Measurements from ENCODE around the gene GAGE10. TPM values are rescaled to one million over a fixed set of nuclear protein-coding genes. Genes with fewer than 3 reads are reported as not detected.

Gene GAGE10
- total and polyA plus RNA-seq, 2 donors (not counting 1 experiment from before 2014, with no cell fraction given) = not detected

DNA sequence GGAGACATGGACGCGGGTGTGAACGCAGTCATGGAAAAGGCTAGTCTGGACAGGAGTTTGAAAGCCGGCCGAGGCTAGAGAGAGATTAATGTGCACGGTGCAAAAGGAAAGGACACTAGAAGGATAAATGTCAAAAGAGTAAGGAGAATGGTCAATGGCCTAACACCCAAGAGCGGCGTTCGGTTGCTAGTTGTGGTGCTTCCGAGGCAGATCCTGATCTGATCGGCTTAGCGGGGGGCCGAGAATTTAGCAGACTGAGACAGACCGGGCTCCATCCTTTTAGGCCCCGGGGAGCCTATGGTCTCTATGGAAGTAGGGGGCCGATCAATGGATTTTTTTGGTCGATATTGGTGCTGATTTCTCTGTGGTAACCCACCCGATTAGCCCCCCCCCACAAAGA, 6.9 kb downstream of the GAGE10 start:
- Histone ChIP-seq H3K4me1 (ENCODE audit: control insufficient read depth in 2 of 2, insufficient read depth in 2 of 2, low read length in 2 of 2) (peaks cover 11 to 20% of the 10 kb centered on the region in 2 donors), H3K9ac (ENCODE audit: low read length) (no peak overlapping the region), H2AFZ (ENCODE audit: insufficient read depth, low read depth, low read length, poor library complexity, severe bottlenecking) (peak overlapping the region; percentile 90), H3K4me2 (replicated peaks; ENCODE audit: low read depth, low read length, poor library complexity, severe bottlenecking) (no peak overlapping the region), H3K79me2 (ENCODE audit: control insufficient read depth, insufficient read depth, low read length) (no peaks in the 10 kb centered on the region), H3K9me3 (ENCODE audit: control extremely low read depth in 1 of 3, control insufficient read depth in 2 of 3, insufficient read depth in 1 of 3, low read length in 2 of 3) (peaks cover 0 to 5% (median 0%) of the 10 kb centered on the region in 3 donors), H3K27ac (ENCODE audit: low read length in 2 of 2) (no peak overlapping the region), H4K20me1 (ENCODE audit: control insufficient read depth, insufficient read depth, low read length, poor library complexity, severe bottlenecking) (no peaks in the 10 kb centered on the region), H3K36me3 (replicated peaks in 1 of 2; ENCODE audit: control extremely low read depth in 1 of 2, control insufficient read depth in 1 of 2, extremely low read depth in 1 of 2, insufficient read depth in 2 of 2, low read length in 1 of 2) (no peaks in the 10 kb centered on the region), H3K27me3 (replicated peaks in 1 of 4; ENCODE audit: control extremely low read depth in 1 of 4, control insufficient read depth in 3 of 4, insufficient read depth in 4 of 4, low read length in 3 of 4) (no peaks in the 10 kb centered on the region), H3K4me3 (ENCODE audit: control extremely low read depth in 1 of 5, extremely low read depth in 1 of 5, insufficient read depth in 1 of 5, low read depth in 2 of 5, low read length in 4 of 5) (no peak overlapping the region)
- ChIA-PET POLR2A (no interaction called here), CTCF (interaction anchor here (0.5 kb wide), 1 partner anchor 15 kb away, joined by 3 read pairs; no protein-coding TSS in a partner anchor)
- Mint-ChIP-seq H3K4me1 (peaks cover 19% of the 10 kb centered on the region), H3K4me3 (no peak overlapping the region), H3K9me3 (ENCODE audit: insufficient read depth) (no peaks in the 10 kb centered on the region), H3K27ac (peak overlapping the region; percentile 93), H3K27me3 (no peaks in the 10 kb centered on the region)
- WGBS (ENCODE audit: insufficient coverage) = 98% methylated on average over 7 of the region's 18 CpGs
- intact Hi-C loops (cut with micrococcal nuclease) = no loop called here
- ATAC-seq (ENCODE audit: low read depth) (no peak), DNase-seq (no peak)
- TF ChIP-seq EZH2 (IDR thresholded peaks at IDR 0.05; ENCODE audit: borderline replicate concordance, insufficient read depth, low read depth, low read length, poor library complexity, severe bottlenecking) = no peak
- TF ChIP-seq, protein P1, sequence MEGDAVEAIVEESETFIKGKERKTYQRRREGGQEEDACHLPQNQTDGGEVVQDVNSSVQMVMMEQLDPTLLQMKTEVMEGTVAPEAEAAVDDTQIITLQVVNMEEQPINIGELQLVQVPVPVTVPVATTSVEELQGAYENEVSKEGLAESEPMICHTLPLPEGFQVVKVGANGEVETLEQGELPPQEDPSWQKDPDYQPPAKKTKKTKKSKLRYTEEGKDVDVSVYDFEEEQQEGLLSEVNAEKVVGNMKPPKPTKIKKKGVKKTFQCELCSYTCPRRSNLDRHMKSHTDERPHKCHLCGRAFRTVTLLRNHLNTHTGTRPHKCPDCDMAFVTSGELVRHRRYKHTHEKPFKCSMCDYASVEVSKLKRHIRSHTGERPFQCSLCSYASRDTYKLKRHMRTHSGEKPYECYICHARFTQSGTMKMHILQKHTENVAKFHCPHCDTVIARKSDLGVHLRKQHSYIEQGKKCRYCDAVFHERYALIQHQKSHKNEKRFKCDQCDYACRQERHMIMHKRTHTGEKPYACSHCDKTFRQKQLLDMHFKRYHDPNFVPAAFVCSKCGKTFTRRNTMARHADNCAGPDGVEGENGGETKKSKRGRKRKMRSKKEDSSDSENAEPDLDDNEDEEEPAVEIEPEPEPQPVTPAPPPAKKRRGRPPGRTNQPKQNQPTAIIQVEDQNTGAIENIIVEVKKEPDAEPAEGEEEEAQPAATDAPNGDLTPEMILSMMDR (IDR thresholded peaks at IDR 0.05) = no peak

GRCh38 chrX:49312176-49312575, 8.7 kb downstream of the GAGE10 start:
- H3K9me3 ChIP-seq (ENCODE audit: control extremely low read depth in 1 of 3, control insufficient read depth in 2 of 3, insufficient read depth in 1 of 3, low read length in 2 of 3) = peaks cover 0 to 5% (median 0%) of the 10 kb centered on the region in 3 donors
- H3K27ac ChIP-seq (ENCODE audit: low read length in 2 of 2) = no peak overlapping the region
- Mint-ChIP-seq H3K4me3 (no peak overlapping the region), H3K4me1 (peaks cover 19% of the 10 kb centered on the region), H3K27me3 (no peaks in the 10 kb centered on the region), H3K9me3 (ENCODE audit: insufficient read depth) (no peaks in the 10 kb centered on the region), H3K27ac (no peak overlapping the region)
- CTCF ChIA-PET = no interaction called here
- H3K79me2 ChIP-seq (ENCODE audit: control insufficient read depth, insufficient read depth, low read length) = no peaks in the 10 kb centered on the region
- no peaks in the 10 kb centered on the region for H3K27me3 ChIP-seq (replicated peaks in 1 of 4; ENCODE audit: control extremely low read depth in 1 of 4, control insufficient read depth in 3 of 4, insufficient read depth in 4 of 4, low read length in 3 of 4)
- no peak overlapping the region for H3K4me3 ChIP-seq (ENCODE audit: control extremely low read depth in 1 of 5, extremely low read depth in 1 of 5, insufficient read depth in 1 of 5, low read depth in 2 of 5, low read length in 4 of 5)
- WGBS (ENCODE audit: insufficient coverage) = 100% methylated on average over 1 of the region's 2 CpGs
- DNase-seq (no peak), ATAC-seq (ENCODE audit: low read depth) (no peak)
- intact Hi-C loops (cut with micrococcal nuclease) = no loop called here
- H3K4me1 ChIP-seq (ENCODE audit: control insufficient read depth in 2 of 2, insufficient read depth in 2 of 2, low read length in 2 of 2) = peaks cover 11 to 20% of the 10 kb centered on the region in 2 donors
- H3K36me3 ChIP-seq (replicated peaks in 1 of 2; ENCODE audit: control extremely low read depth in 1 of 2, control insufficient read depth in 1 of 2, extremely low read depth in 1 of 2, insufficient read depth in 2 of 2, low read length in 1 of 2) = no peaks in the 10 kb centered on the region
- TF ChIP-seq, protein P1 (IDR thresholded peaks at IDR 0.05) = no peak
- no peak for TF ChIP-seq EZH2 (IDR thresholded peaks at IDR 0.05; ENCODE audit: borderline replicate concordance, insufficient read depth, low read depth, low read length, poor library complexity, severe bottlenecking)
- no peak overlapping the region for H2AFZ ChIP-seq (ENCODE audit: insufficient read depth, low read depth, low read length, poor library complexity, severe bottlenecking)
- POLR2A ChIA-PET = no interaction called here
- no peaks in the 10 kb centered on the region for H4K20me1 ChIP-seq (ENCODE audit: control insufficient read depth, insufficient read depth, low read length, poor library complexity, severe bottlenecking)
- H3K4me2 ChIP-seq (replicated peaks; ENCODE audit: low read depth, low read length, poor library complexity, severe bottlenecking) = no peak overlapping the region
- no peak overlapping the region for H3K9ac ChIP-seq (ENCODE audit: low read length)

Measured in B cell (primary cell).